ENCODE data around the gene SGIP1.

DNA sequence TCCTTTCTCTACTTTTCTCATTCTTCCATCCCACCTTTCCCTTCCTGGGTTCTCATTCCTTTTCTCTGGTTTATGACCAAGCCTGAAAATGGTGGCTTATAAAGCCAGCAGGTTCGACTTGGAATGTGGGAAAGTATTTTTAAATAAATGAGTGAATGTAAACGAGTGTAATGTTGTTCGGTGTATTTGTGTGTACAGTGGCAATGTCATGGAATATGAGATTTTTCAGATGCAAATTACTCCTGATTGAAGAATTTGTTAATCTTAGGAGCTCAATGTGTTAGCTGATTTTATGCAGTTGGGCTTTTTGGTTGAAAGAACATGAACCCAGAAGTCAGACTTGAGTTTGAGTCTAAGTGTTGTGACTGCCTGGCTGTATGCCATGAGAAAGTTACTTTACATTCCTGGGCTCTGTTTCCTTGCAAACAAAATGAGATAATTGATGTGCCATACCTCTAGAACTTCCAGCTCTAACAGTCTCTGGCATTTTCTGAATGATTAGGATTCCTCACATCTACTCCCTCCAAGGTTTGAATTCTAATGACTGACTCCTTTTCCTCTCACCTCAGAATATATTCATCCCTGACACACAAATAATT lies 6.6 kb downstream of the SGIP1 start:
- TF ChIP-seq, protein P1, sequence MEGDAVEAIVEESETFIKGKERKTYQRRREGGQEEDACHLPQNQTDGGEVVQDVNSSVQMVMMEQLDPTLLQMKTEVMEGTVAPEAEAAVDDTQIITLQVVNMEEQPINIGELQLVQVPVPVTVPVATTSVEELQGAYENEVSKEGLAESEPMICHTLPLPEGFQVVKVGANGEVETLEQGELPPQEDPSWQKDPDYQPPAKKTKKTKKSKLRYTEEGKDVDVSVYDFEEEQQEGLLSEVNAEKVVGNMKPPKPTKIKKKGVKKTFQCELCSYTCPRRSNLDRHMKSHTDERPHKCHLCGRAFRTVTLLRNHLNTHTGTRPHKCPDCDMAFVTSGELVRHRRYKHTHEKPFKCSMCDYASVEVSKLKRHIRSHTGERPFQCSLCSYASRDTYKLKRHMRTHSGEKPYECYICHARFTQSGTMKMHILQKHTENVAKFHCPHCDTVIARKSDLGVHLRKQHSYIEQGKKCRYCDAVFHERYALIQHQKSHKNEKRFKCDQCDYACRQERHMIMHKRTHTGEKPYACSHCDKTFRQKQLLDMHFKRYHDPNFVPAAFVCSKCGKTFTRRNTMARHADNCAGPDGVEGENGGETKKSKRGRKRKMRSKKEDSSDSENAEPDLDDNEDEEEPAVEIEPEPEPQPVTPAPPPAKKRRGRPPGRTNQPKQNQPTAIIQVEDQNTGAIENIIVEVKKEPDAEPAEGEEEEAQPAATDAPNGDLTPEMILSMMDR (conservative IDR thresholded peaks at IDR 0.05; ENCODE audit: low read depth, low read length), result no peak
- TF ChIP-seq, protein P2, sequence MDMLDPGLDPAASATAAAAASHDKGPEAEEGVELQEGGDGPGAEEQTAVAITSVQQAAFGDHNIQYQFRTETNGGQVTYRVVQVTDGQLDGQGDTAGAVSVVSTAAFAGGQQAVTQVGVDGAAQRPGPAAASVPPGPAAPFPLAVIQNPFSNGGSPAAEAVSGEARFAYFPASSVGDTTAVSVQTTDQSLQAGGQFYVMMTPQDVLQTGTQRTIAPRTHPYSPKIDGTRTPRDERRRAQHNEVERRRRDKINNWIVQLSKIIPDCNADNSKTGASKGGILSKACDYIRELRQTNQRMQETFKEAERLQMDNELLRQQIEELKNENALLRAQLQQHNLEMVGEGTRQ (IDR thresholded peaks at IDR 0.05; ENCODE audit: low read depth, low read length), result no peak
- no peak for TF ChIP-seq SMC3 (IDR thresholded peaks at IDR 0.05; ENCODE audit: low read depth, low read length)

Measured in IMR-90 (cell line).